Neural crest cell (in vitro differentiated cells): ENCODE measurements around the gene HSPBP1. TPM values are rescaled to one million over a fixed set of nuclear protein-coding genes. Genes with fewer than 3 reads are reported as not detected.
"Not testable (repeated sequence)": the region's sequence is repeated elsewhere in the genome, so short reads cannot be mapped to it uniquely, and the experiment has no call there.

ENCODE experiments used
- DNase-seq: peaks from one replicate; pipeline ENCODE4 v3.0.0; 2021; ENCODE audit warnings: low read depth, mixed read lengths, low spot score
- H3K27ac Mint-ChIP-seq: one replicate; pipeline ENCODE4 v1.8.0; 2021; ENCODE audit warnings: mild to moderate bottlenecking, mixed read lengths; ENCODE audit not compliant: unreplicated experiment
- H3K27me3 Mint-ChIP-seq: 2 replicates; pipeline ENCODE4 v1.8.0; 2021; ENCODE audit warnings: low read depth, mild to moderate bottlenecking, mixed read lengths
- H3K36me3 Mint-ChIP-seq: 2 replicates; pipeline ENCODE4 v1.8.0; 2021; ENCODE audit warnings: low read depth, mild to moderate bottlenecking, mixed read lengths
- H3K4me1 Mint-ChIP-seq: 2 replicates; pipeline ENCODE4 v1.8.0; 2021; ENCODE audit warnings: mixed read lengths
- H3K4me3 Mint-ChIP-seq: one replicate; pipeline ENCODE4 v1.8.0; 2021; ENCODE audit warnings: mild to moderate bottlenecking, mixed read lengths
- H3K9me3 Mint-ChIP-seq: 2 replicates; pipeline ENCODE4 v1.8.0; 2021; ENCODE audit warnings: mixed read lengths
- long read RNA-seq: library from polyadenylated mRNA; unstranded; transcript quantifications from one replicate; pipeline ENCODE4 v2.0.0, GENCODE V29; 2020
- total RNA-seq: library from RNA; stranded (reverse); gene quantifications from 2 replicates; pipeline ENCODE4 v1.2.1, GENCODE V29; 2021
- TF ChIP-seq, protein P1 (sequence below): fragments of 200-600 bp; sonication (generic); conservative IDR thresholded peaks from 2 replicates; pipeline ENCODE4 v1.5.0; 2021; ENCODE audit warnings: antibody characterized with exemption, mild to moderate bottlenecking

HSPBP1 gene, protein sequence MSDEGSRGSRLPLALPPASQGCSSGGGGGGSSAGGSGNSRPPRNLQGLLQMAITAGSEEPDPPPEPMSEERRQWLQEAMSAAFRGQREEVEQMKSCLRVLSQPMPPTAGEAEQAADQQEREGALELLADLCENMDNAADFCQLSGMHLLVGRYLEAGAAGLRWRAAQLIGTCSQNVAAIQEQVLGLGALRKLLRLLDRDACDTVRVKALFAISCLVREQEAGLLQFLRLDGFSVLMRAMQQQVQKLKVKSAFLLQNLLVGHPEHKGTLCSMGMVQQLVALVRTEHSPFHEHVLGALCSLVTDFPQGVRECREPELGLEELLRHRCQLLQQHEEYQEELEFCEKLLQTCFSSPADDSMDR
- 53.8 and 54.7 TPM in 2 replicates for total RNA-seq
- long read RNA-seq, partial matches to known transcripts = 0 of 2 reads
- long read RNA-seq, other reads (novel, unspliced or antisense) = 0 of 2 reads

DNA sequence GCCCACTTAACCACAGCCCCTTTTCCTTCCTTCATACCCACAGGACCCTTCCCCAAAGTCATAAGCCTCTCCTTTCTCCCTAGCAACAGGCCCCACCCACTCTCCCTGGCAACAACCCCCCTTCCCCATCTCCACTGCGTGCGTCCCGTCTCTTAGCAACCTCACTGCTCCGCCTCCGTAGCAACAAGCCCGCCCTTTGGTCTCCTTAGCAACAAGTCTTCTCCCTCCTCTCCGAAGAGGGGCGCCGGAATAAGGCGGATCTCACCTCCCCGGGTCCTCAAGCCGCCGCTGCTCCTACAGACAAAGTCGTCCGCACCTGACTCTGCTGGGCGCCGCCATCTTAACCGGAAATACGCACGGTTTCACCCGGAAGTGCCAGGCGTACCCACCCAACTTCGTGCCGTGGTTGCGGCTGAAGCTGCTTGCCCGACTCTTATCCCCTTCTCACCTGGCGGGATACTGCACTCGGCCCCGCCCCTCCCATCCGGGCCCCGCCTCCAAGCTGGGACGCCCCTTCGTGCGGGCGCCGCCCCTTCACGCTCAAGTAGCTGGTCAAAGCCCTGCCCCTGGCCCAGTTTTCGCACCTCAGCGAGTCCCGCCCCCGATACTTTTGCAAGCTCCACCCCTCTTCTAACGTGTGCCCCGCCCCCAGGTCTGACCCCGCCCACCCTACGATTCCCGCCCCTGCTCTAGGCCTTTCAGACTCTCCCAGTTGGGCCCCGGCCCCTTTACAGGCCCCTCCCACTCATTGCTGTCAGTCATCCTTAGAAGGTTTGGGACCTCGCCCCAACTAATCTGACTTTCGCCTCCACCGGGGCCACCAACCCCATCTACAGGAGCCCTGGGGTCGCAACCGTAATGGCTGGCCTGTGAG is at the start of gene HSPBP1:
Gene HSPBP1 (minus strand): TSS at position 341 of the 874 bp plus-strand sequence. CDS start 502 bp downstream, outside the sequence.
- Mint-ChIP-seq H3K27ac (peak within 1 kb of the TSS; percentile 99), H3K4me1 (peaks cover 37% of the 10 kb centered on the region), H3K27me3 (no peaks in the 10 kb centered on the region), H3K9me3 (no peaks in the 10 kb centered on the region), H3K4me3 (peak within 1 kb of the TSS; percentile 99), H3K36me3 (peaks cover 3% of the 10 kb centered on the region)
- peak; percentile 92 for DNase-seq
- TF ChIP-seq, protein P1, sequence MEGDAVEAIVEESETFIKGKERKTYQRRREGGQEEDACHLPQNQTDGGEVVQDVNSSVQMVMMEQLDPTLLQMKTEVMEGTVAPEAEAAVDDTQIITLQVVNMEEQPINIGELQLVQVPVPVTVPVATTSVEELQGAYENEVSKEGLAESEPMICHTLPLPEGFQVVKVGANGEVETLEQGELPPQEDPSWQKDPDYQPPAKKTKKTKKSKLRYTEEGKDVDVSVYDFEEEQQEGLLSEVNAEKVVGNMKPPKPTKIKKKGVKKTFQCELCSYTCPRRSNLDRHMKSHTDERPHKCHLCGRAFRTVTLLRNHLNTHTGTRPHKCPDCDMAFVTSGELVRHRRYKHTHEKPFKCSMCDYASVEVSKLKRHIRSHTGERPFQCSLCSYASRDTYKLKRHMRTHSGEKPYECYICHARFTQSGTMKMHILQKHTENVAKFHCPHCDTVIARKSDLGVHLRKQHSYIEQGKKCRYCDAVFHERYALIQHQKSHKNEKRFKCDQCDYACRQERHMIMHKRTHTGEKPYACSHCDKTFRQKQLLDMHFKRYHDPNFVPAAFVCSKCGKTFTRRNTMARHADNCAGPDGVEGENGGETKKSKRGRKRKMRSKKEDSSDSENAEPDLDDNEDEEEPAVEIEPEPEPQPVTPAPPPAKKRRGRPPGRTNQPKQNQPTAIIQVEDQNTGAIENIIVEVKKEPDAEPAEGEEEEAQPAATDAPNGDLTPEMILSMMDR = no peak

DNA sequence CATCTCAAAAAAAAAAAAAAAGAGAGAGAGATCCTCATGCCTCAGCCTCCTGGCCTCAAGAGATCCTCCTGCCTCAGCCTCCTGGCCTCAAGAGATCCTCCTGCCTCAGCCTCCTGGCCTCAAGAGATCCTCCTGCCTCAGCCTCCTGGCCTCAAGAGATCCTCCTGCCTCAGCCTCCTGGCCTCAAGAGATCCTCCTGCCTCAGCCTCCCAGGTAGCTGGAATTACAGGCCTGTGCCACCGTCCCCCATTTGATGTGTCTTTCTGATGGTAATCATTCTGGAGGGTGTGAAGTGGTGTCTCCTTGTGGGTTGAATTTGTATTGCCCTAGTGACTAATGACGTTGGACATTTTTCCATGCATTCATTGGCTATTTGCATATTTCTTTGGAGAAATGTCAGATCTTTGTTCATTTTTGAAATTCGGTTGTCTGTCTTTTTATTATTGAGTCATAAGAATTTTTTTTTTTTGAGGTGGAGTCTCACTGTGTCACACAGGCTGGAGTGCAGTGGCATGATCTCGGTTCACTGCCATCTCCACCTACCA is 48.9 kb upstream of the HSPBP1 start:
- H3K36me3 Mint-ChIP-seq, H3K4me3 Mint-ChIP-seq, H3K27me3 Mint-ChIP-seq, H3K27ac Mint-ChIP-seq, H3K4me1 Mint-ChIP-seq, DNase-seq, H3K9me3 Mint-ChIP-seq: not testable (repeated sequence)

GRCh38 chr19:55325172-55325571 is 45.3 kb upstream of the HSPBP1 start, which contains the start of gene TMEM150B:
Gene TMEM150B, minus strand, starts transcription at chr19:55325341. Its CDS starts 4,305 bp downstream, at chr19:55321036.
- no peak for DNase-seq
- TF ChIP-seq, protein P1 = no peak
- Mint-ChIP-seq H3K36me3 (no peaks in the 10 kb centered on the region), H3K9me3 (no peaks in the 10 kb centered on the region), H3K27ac (peak within 1 kb of the TSS; percentile 83), H3K27me3 (peaks cover 2% of the 10 kb centered on the region), H3K4me3 (no peak within 1 kb of the TSS), H3K4me1 (no peaks in the 10 kb centered on the region)

DNA sequence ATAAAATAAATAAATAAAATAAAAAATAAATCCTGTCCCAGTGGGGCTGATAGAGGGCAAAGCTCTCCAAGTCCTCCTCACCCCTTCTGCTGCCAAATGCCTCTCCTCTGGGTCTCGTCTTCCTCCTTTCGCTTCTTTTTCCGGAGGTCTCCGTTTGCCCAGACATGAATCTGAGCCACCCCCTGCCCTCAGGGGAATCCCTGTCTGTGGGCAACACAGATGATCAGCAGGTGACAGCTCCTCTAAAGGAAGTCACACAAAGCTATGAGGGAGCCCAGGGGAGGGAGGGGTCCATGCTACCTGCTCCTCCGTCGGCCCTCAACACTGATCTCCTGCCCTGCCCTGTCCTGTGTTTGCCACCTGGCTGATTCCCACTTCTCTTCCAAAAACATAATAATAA is 44.8 kb upstream of the HSPBP1 start:
- no peak for DNase-seq
- Mint-ChIP-seq H3K27me3 (peaks cover 2% of the 10 kb centered on the region), H3K4me3 (no peak overlapping the region), H3K36me3 (no peaks in the 10 kb centered on the region), H3K9me3 (no peaks in the 10 kb centered on the region), H3K4me1 (no peaks in the 10 kb centered on the region), H3K27ac (peak overlapping the region; percentile 83)
- TF ChIP-seq, protein P1 = no peak

- Mint-ChIP-seq H3K4me3 (no peak overlapping the region), H3K9me3 (no peaks in the 10 kb centered on the region), H3K27ac (no peak overlapping the region), H3K27me3 (no peaks in the 10 kb centered on the region), H3K4me1 (no peaks in the 10 kb centered on the region), H3K36me3 (no peaks in the 10 kb centered on the region)
- TF ChIP-seq, protein P1 = no peak
- no peak for DNase-seq
These were observed 42.4 kb upstream of the HSPBP1 start for GRCh38 chr19:55322204-55322885.
